ENCODE results near the gene SORBS2.
"Not testable (repeated sequence)": the region's sequence is repeated elsewhere in the genome, so short reads cannot be mapped to it uniquely, and the experiment has no call there.

The SORBS2 gene

DNA sequence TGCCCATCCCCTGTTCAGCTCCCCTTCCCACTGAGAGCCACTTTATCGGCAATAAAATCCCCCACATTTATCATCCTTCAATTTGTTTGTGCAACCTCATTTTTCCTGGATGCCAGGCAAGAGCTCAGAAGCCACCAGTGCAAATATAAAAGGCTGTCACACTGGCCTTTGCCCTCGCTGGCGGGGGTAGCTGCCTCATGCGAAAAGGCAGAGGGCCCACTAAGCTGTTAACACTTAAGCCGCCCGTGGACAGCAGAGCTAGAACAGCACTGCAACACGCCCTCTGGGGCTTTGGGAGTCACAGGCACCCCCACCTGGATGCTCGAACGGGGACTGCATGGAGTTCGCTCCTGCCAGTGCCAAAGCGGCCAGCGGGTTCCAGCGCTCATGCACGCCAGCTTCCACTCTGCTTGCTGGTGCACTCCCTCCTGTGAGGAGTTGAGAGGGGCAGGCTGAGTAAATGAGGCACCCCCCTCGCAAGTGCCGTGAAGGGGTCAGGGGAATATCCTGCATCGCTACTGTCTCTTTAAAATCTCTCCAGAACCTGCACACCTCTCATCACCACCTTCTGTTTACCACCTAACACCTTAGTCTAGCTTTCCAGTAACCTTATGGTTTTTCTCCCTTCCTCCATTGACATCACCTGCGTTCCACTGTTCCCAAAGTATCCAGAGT is 99.5 kb downstream of the SORBS2 start:
- Histone ChIP-seq H3K4me3 (ENCODE audit: low read depth, low read length) (no peak overlapping the region), H3K27ac (peak overlapping the region; percentile 82), H3K27me3 (replicated peaks) (no peaks in the 10 kb centered on the region), H3K36me3 (replicated peaks) (no peaks in the 10 kb centered on the region)
- TF ChIP-seq, protein P1, sequence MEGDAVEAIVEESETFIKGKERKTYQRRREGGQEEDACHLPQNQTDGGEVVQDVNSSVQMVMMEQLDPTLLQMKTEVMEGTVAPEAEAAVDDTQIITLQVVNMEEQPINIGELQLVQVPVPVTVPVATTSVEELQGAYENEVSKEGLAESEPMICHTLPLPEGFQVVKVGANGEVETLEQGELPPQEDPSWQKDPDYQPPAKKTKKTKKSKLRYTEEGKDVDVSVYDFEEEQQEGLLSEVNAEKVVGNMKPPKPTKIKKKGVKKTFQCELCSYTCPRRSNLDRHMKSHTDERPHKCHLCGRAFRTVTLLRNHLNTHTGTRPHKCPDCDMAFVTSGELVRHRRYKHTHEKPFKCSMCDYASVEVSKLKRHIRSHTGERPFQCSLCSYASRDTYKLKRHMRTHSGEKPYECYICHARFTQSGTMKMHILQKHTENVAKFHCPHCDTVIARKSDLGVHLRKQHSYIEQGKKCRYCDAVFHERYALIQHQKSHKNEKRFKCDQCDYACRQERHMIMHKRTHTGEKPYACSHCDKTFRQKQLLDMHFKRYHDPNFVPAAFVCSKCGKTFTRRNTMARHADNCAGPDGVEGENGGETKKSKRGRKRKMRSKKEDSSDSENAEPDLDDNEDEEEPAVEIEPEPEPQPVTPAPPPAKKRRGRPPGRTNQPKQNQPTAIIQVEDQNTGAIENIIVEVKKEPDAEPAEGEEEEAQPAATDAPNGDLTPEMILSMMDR (IDR thresholded peaks at IDR 0.05; ENCODE audit: low read depth, low read length, missing control alignments), result no peak
- in situ Hi-C loops (cut with HindIII; ENCODE audit: low pct_ligation_motif_present, low sequenced_read_pairs), result no loop called here
- no peak for DNase-seq

DNA sequence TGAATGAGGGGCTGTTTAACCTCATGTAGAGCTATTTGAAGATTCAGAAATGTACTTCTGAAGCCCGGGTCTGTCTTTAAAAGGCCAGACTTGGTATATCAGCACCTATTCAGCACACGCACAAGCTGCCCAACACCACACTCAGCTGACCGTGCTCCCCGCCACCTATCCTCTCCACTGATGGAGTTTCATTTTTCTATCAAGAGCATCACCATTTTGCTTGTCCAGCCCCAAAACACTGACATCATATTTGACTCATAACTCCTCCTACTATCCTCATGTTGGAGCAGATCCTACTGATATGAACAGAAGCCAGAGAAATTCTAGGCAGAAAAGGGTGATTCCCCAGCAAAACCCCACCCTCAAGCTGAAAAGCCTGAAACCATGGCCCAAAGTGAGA is 100.3 kb downstream of the SORBS2 start:
- in situ Hi-C loops (cut with HindIII; ENCODE audit: low pct_ligation_motif_present, low sequenced_read_pairs), result no loop called here
- peak; percentile 82 for DNase-seq
- no peaks in the 10 kb centered on the region for H3K27me3 ChIP-seq (replicated peaks)
- H3K4me3 ChIP-seq (ENCODE audit: low read depth, low read length), result no peak overlapping the region
- TF ChIP-seq, protein P1 (IDR thresholded peaks at IDR 0.05; ENCODE audit: low read depth, low read length, missing control alignments), result no peak
- H3K36me3 ChIP-seq (replicated peaks), result no peaks in the 10 kb centered on the region
- H3K27ac ChIP-seq, result peak overlapping the region; percentile 82

DNA sequence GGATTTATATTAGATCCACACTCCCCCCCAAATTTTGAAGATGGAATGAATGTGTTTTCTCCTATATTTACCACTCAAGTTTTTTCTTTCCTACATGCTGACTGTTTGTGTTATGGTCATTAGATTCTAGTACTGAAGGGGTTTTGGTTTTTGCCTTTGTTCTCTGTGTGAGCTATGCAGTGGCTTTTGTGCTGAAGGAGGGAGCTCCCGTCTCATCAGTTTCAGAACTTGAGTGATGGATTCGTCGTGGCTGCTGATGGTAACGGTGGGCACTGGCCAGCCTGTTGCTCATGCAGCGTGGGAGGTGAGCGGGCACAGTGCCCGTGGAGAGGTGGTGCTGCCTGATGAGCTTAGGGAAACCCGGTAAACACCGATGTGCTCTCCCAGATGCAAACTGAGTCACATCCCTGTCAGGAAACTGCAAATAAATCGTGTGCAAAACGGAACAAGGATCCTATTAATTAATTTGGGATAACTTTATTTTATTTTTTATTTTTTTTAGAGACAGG is 101.5 kb downstream of the SORBS2 start:
- Histone ChIP-seq H3K36me3 (replicated peaks) (no peaks in the 10 kb centered on the region), H3K27ac (peak overlapping the region; percentile 82), H3K27me3 (replicated peaks) (no peaks in the 10 kb centered on the region), H3K4me3 (ENCODE audit: low read depth, low read length) (peak overlapping the region; percentile 6)
- in situ Hi-C loops (cut with HindIII; ENCODE audit: low pct_ligation_motif_present, low sequenced_read_pairs), result no loop called here
- DNase-seq, result no peak
- TF ChIP-seq, protein P1 (IDR thresholded peaks at IDR 0.05; ENCODE audit: low read depth, low read length, missing control alignments), result no peak

DNA sequence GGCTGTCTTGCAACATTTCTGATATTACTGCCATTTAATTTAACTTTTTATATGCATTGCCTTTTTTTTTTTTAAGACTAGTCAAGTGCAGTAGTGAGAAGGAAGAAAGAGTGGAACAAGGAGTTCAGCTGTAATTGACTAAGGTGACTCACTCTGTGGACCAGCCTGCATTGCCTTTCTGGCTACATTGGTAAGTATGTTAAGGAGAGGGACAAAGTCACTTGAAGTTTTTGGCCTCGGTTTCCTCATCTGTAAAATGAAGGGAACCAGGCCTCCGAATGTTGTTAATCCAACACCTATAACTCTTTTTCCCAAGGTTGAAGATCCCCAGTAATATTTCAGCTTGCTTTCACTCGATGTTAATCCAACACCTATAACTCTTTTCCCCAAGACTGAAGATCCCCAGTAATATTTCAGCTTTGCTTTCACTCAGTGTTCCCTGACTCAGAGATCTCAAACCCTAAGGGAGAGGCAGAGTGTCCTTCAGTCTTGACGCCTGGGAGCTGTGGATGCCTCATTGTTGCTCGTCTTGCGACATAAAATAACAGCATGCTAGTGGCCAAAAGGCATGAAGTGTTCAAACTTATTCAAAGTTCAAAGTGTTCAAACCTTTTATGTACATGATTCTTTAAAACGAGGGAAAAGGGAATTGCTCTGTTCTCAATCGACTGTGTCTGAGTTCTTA is 102.0 kb downstream of the SORBS2 start:
- H3K27ac ChIP-seq, result peak overlapping the region; percentile 82
- DNase-seq, result peak; percentile 72

DNA sequence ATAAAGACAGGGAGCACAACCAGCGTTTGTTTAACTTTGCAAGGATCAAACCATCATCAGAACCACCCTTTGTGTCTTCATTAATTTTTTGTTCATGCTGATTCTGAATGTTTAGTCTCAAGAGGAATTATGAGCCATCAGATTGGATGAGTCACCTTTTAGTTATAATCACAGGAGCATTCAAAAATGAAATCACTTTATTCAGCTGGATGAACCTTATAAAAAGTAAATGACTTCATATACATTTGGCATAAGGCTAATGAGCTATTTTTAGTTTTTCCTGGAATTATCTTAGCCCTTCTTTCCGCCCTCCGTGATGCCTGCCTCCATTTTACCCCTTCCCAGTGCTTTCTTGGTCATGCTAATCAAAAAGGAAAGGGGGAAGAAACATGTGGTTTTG is 103.6 kb downstream of the SORBS2 start:
- no peak for DNase-seq
- TF ChIP-seq, protein P1 (IDR thresholded peaks at IDR 0.05; ENCODE audit: low read depth, low read length, missing control alignments), result no peak
- Histone ChIP-seq H3K36me3 (replicated peaks) (no peaks in the 10 kb centered on the region), H3K27ac (peak overlapping the region; percentile 96), H3K4me3 (ENCODE audit: low read depth, low read length) (no peak overlapping the region), H3K27me3 (replicated peaks) (no peaks in the 10 kb centered on the region)
- in situ Hi-C loops (cut with HindIII; ENCODE audit: low pct_ligation_motif_present, low sequenced_read_pairs), result no loop called here

More for the DNA sequence above, 102.0 kb downstream of the SORBS2 start:
- Histone ChIP-seq H3K27me3 (replicated peaks) (no peaks in the 10 kb centered on the region), H3K4me3 (ENCODE audit: low read depth, low read length) (no peak overlapping the region), H3K36me3 (replicated peaks) (no peaks in the 10 kb centered on the region)
- in situ Hi-C loops (cut with HindIII; ENCODE audit: low pct_ligation_motif_present, low sequenced_read_pairs), result no loop called here
- TF ChIP-seq, protein P1 (IDR thresholded peaks at IDR 0.05; ENCODE audit: low read depth, low read length, missing control alignments), result no peak

DNA sequence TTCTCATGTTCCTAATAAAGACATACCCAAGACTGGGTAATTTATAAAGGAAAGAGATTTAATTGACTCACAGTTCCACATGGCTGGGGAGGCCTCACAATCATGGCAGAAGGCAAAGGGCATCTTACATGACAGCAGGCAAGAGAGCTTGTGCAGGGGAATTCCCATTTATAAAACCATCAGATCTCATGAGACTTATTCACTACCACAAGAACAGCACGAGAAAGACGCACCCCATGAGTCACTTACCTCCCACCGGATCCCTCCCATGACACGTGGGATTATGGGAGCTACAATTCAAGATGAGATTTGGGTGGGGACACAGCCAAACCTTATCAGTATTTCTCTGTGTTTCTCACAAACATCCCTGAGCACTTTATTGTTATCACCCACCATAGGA is 104.4 kb downstream of the SORBS2 start:
- H3K27me3 ChIP-seq (replicated peaks); in situ Hi-C loops (cut with HindIII; ENCODE audit: low pct_ligation_motif_present, low sequenced_read_pairs); H3K4me3 ChIP-seq (ENCODE audit: low read depth, low read length); H3K36me3 ChIP-seq (replicated peaks): not testable (repeated sequence)
- peak overlapping the region; percentile 96 for H3K27ac ChIP-seq
- DNase-seq, result peak; percentile 96

All from brain microvascular endothelial cell (primary cell).